Neural cell (in vitro differentiated cells): Measurements from ENCODE around the gene BZW1.

Experiments used
- CTCF ChIP-seq: fragments of 450-650 bp; IDR thresholded peaks from 2 replicates; pipeline ENCODE4 v1.5.1; 2014; ENCODE audit warnings: antibody characterized with exemption, mild to moderate bottlenecking, moderate library complexity; ENCODE audit not compliant: poor library complexity, severe bottlenecking
- EP300 ChIP-seq: fragments of 450-650 bp; conservative IDR thresholded peaks from 2 replicates; pipeline ENCODE4 v1.6.1; 2014; ENCODE audit warnings: antibody characterized with exemption, mild to moderate bottlenecking, moderate library complexity; ENCODE audit not compliant: poor library complexity, severe bottlenecking
- EZH2 ChIP-seq: fragments of 200-600, 300-800 bp; shearing (Covaris generic), sonication (generic); IDR thresholded peaks from 2 replicates; pipeline ENCODE4 v1.6.1; 2014; ENCODE audit warnings: antibody characterized with exemption, low read length, borderline replicate concordance, mild to moderate bottlenecking; ENCODE audit not compliant: insufficient read depth, poor library complexity, severe bottlenecking
- POLR2AphosphoS5 ChIP-seq: IDR thresholded peaks from 2 replicates; pipeline ENCODE4 v1.6.1; 2012
- RAD21 ChIP-seq: fragments of 450-650 bp; conservative IDR thresholded peaks from 2 replicates; pipeline ENCODE4 v1.6.1; 2014; ENCODE audit warnings: antibody characterized with exemption, mild to moderate bottlenecking, moderate library complexity
- TAF1 ChIP-seq: IDR thresholded peaks from 2 replicates; pipeline ENCODE4 v1.6.1; 2012; ENCODE audit warnings: low read depth

- TF ChIP-seq CTCF (no peak), EZH2 (no peak), POLR2AphosphoS5 (no peak), RAD21 (no peak), EP300 (no peak), TAF1 (no peak)
Observed at GRCh38 chr2:200829258-200829655, 17.5 kb downstream of the BZW1 start.
